Measurements from ENCODE around the gene METTL21C.

Gene METTL21C

GRCh38 chr13:102670130-102670529 lies 24.7 kb downstream of the METTL21C start:
- TF ChIP-seq, protein P1, sequence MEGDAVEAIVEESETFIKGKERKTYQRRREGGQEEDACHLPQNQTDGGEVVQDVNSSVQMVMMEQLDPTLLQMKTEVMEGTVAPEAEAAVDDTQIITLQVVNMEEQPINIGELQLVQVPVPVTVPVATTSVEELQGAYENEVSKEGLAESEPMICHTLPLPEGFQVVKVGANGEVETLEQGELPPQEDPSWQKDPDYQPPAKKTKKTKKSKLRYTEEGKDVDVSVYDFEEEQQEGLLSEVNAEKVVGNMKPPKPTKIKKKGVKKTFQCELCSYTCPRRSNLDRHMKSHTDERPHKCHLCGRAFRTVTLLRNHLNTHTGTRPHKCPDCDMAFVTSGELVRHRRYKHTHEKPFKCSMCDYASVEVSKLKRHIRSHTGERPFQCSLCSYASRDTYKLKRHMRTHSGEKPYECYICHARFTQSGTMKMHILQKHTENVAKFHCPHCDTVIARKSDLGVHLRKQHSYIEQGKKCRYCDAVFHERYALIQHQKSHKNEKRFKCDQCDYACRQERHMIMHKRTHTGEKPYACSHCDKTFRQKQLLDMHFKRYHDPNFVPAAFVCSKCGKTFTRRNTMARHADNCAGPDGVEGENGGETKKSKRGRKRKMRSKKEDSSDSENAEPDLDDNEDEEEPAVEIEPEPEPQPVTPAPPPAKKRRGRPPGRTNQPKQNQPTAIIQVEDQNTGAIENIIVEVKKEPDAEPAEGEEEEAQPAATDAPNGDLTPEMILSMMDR (IDR thresholded peaks at IDR 0.05): no peak
- TF ChIP-seq ZFX (IDR thresholded peaks at IDR 0.05; ENCODE audit: borderline replicate concordance): no peak
- H3K27ac ChIP-seq: no peak overlapping the region

GRCh38 chr13:102667911-102668310 lies 26.9 kb downstream of the METTL21C start:
- no peak overlapping the region for H3K27ac ChIP-seq
- TF ChIP-seq, protein P1 (IDR thresholded peaks at IDR 0.05): no peak
- no peak for TF ChIP-seq ZFX (IDR thresholded peaks at IDR 0.05; ENCODE audit: borderline replicate concordance)

DNA sequence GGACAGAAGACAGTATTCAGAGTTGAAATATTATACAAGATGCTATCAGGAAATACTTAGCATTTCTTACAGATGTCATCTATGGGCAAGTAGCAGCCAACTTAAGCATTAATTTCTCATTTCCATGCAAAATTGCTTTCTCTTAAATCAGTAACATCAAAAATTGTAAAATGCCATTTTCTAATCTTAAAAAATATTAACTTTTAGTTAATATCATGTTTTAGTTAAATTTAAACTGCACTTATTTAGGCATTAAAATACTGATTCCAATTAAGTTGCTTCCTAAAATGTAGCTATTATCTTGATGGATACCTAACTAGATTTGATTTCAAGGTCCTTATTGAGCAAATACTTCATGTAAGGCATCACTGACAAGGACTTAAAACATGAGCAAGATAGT lies 27.8 kb downstream of the METTL21C start:
- TF ChIP-seq, protein P1 (IDR thresholded peaks at IDR 0.05): no peak
- no peak for TF ChIP-seq ZFX (IDR thresholded peaks at IDR 0.05; ENCODE audit: borderline replicate concordance)
- H3K27ac ChIP-seq: no peak overlapping the region

GRCh38 chr13:102659168-102659713 lies 35.6 kb downstream of the METTL21C start:
- no peak overlapping the region for H3K27ac ChIP-seq
- TF ChIP-seq, protein P1 (IDR thresholded peaks at IDR 0.05): no peak
- TF ChIP-seq ZFX (IDR thresholded peaks at IDR 0.05; ENCODE audit: borderline replicate concordance): no peak

DNA sequence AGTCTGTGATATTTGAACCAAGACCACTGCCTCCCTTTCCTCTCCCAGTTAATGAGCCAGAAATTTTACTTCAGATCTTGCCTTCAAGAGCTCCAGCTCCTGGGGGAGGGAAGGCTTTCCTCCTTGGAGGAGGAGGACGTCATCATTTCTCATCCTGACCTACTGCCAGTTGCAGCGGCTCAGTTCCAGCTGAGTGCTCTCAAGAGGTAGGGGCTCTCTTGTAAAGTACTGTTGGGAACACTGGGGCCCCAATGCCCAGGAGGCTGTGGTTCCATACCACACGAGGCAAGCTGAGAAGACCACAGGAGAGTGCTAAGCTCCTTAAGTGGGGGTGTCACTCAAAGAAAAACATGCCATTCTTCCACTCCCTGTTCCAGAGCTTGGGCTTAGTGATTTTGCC lies 36.2 kb downstream of the METTL21C start:
- H3K27ac ChIP-seq: no peak overlapping the region
- TF ChIP-seq, protein P1 (IDR thresholded peaks at IDR 0.05): no peak
- TF ChIP-seq ZFX (IDR thresholded peaks at IDR 0.05; ENCODE audit: borderline replicate concordance): no peak

GRCh38 chr13:102657630-102658029 lies 37.2 kb downstream of the METTL21C start:
- TF ChIP-seq, protein P1 (IDR thresholded peaks at IDR 0.05): no peak
- H3K27ac ChIP-seq: no peak overlapping the region

GRCh38 chr13:102654756-102655155 lies 40.1 kb downstream of the METTL21C start:
- H3K27ac ChIP-seq: no peak overlapping the region
- TF ChIP-seq ZFX (IDR thresholded peaks at IDR 0.05; ENCODE audit: borderline replicate concordance): no peak
- TF ChIP-seq, protein P1 (IDR thresholded peaks at IDR 0.05): no peak
